Activated CD4-positive, alpha-beta T cell treated with anti-CD3 and anti-CD28 coated beads, Interleukin-2, amount 50 U/mL, for 16 hours (primary cell): Measurements from ENCODE around the gene MFAP5.
A peak's percentile ranks its signal among the peaks of the same experiment; 100 is the strongest.
"Not testable (repeated sequence)": the region's sequence is repeated elsewhere in the genome, so short reads cannot be mapped to it uniquely, and the experiment has no call there.

Source experiments
- DNase-seq: peaks from one replicate; pipeline ENCODE4 v3.0.0-alpha.2; 2020

MFAP5 gene

DNA sequence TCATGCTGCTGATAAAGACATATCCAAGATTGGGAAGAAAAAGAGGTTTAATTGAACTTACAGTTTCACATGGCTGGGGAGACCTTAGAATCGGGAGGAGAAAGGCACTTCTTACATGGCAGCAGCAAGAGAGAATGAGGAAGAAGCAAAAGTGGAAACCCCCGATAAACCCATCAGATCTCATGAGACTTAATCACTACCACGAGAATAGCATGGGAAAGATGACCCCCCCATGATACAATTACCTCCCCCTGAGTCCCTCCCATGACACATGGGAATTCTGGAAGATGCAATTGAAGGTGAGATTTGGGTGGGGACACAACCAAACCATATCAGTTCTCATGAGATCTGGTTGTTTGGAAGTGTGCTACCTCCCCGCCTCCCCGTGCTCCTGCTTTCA lies 9.8 kb upstream of the MFAP5 start:
- DNase-seq: no peak

DNA sequence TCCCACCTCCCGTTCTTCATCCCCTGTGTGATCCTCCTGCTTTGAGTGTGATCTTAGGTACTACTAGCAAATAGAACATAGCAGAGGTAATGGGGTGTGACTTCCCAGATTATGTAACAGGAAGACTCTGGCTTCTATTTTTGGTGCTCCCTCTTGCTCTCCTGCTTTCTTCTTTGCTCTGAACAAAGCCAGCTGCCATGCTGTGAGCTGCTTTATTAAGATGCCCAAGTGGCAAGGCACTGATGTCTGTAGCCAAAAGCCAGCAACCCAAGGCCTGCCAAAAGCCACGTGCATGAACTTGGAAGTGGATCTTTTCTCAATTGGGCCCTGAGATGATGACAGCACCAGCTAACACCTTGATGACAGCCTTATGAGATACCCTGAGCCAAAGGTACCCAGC lies 5.8 kb upstream of the MFAP5 start:
- DNase-seq: no peak

DNA sequence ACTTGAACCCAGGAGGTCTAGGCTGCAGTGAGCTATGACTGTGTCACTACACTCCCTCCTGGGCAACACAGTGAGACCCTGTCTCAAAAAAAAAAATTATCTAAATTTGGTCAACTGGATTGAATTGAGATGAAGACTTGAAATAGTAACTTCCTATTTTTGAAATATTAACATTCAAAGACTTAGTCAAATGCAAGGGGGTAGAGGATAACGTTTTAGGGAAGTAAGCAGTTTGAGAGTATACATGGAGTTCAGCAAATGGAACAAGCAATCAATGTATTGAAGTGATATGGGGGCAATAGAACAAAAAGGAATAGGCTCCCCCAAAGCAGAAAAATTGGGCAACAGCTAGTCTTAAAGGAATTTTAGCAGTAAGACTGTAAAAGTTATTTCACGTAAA lies 4.6 kb upstream of the MFAP5 start:
- DNase-seq: no peak

DNA sequence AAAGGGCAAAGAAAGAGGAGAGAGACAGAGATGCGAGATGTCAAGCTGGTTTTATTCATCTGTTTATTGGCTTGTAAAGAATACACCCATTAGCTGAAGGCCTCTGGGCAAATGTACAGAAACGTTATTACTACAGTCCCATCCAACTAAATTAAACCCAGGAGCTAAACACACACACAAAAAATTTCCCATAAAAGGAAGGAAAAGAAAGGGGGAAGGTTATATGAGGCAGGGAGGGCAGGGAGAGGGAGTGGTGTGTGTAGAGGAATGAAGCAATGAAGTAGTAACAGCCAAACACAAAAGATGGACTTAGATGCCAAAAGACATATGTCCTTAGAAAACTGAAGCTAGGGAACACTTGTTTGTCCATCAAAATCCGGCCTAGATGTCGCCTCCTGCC lies 3.1 kb upstream of the MFAP5 start:
- DNase-seq: no peak

DNA sequence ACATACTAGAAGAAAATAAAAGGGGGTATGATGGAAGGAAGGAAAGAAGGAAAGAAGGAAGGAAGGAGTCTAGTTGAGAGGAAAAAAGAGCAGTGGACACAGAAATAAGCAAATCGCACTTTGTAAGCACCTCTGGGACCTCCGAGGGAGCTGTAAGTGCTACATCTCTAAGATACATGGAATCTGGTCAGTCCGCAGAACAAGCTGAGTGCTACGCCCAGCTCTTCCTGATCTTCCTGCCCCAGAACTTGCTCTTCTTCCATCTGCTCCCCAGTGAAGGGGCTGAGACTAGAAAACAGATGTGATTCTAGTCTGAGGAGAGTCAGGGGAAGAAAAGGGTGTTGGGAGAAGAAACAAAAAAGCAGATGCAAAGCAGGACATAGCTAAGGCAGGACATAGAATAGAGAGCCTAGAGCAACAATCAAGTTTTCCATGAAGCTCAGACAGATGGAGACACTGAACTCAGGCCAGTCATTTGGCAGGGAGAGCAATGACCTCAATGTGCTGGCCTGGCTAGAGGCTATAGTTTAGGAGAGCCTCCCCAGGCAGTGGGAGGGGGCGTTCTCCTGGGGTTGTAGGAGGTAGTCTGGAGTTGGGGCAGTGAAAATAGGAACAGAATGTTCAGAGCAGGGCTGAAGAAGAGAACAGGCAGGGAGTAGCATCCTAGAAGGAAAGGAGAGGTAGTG lies 1.7 kb upstream of the MFAP5 start:
- DNase-seq: no peak

DNA sequence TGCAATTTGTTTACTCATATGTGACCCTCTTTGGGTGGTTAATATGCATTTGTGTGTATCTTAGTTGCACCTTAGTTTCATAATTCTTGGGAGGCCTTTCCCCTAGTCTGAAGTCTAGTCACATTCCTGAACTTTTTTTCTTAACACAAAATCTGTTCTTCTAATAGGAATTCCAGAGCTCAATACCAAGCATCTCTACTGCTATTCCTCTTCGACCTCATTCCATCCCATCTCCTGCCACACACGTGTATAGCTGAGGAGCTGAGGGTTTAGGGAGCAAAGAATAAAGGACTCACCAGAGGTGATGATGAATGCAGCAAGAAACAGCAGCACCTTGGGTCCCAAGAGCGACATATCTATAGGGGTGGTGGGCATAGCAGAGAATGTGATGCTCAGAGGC lies 875 bp downstream of the MFAP5 start:
- no peak for DNase-seq

DNA sequence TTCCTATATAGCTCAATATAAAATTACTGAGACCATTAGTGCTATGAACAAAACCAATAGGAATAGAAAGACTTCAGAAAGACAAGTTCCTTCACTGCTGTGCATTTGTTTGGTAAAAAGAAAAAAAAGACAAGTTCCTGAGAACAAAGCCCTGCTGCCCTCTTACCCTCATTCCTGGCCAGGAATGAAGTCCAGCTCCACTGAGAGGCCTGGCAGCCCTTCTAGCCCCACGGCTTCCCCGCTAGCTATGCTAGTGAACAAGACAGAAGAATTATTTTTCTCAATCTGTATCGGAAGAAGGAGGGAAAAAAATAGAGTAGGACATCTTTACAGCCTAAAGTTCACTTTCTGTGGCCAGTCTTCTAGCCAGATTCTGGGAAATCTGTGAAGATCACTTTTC lies 1.6 kb downstream of the MFAP5 start:
- no peak for DNase-seq

DNA sequence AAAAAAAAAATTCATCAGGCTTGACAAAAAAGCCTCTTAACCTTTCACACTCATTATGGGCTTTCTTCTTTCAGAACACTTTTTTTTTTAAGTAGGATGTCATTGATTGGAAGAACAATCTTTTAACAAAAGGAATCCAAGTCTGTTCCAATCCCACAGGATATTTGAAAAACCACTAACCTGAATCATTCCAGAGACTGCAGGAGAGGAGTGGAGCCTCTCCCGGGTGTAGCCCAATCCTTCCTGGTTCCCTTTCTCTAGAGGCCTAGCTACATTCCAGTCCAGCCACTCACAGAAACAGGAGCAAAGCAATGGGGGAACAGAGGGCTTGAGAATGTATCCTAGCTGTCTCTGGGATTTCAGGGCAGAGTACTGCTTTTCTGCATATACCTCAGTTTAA lies 4.3 kb downstream of the MFAP5 start:
- no peak for DNase-seq

DNA sequence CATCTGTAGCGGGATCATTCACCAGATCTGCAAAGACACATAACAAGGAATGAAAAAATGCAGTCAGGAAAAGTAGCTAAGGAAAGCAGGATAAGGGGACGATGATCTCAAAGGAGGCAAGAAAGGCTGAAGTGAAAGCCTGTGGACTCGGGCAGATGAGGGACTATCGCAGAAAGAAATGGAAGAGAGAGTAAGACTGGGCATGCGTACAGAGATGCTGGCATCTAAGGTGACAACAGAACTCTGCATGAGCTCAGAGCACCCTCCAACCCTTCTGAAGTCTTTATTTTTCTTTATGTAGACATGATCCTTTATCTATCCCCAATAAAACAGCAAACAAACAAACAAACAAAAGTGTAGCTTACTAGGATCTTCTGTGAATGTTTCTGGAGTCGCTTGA lies 7.2 kb downstream of the MFAP5 start:
- no peak for DNase-seq

DNA sequence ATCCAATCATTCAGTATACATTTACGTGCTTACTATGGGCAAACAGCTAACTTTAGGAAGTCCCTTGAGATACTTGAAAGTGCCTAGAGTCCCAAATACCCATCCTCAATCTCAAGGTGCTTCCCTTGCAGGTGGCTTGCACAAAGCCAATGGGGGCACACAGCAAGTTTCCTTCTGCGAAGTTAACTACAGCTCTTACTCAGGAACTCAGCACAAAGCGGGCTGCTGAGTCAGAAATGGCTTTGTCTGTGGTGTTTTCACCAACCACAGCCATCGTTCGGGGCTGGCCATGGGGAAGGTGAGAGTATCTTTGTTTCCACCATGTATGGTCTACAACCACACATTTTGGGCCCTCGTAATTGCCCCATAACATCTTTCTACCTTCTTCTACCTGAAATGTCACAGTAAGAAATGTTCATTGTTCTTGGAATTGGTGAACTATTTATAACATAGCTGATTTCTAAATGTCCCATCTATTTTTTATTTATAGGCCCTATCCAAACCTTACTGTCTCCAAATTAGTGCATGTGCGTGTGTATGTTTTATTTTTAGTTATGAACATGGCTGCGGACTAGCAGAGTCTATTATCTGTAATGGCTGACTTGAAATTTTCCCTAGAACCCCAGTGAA lies 13.9 kb downstream of the MFAP5 start:
- DNase-seq: peak; percentile 90

DNA sequence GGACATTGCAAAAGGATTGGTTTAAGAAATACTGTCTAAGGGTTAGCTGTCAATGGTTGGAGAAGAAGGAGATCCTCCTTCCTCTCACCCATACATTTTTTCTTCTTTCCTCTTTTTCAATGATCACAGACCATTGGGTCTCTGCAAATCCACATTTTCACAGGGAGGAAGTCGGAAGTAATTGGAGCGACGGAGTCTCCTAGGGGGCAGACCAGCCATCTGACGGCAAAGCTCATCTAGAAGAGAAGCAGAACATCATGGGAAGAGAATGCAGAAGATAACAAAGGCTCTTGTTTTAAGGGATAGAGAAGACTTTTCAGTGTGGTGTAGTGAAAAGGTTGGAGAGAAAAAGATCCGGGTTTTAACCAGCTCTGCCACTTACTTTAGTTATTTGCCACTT lies 14.7 kb downstream of the MFAP5 start:
- no peak for DNase-seq

DNA sequence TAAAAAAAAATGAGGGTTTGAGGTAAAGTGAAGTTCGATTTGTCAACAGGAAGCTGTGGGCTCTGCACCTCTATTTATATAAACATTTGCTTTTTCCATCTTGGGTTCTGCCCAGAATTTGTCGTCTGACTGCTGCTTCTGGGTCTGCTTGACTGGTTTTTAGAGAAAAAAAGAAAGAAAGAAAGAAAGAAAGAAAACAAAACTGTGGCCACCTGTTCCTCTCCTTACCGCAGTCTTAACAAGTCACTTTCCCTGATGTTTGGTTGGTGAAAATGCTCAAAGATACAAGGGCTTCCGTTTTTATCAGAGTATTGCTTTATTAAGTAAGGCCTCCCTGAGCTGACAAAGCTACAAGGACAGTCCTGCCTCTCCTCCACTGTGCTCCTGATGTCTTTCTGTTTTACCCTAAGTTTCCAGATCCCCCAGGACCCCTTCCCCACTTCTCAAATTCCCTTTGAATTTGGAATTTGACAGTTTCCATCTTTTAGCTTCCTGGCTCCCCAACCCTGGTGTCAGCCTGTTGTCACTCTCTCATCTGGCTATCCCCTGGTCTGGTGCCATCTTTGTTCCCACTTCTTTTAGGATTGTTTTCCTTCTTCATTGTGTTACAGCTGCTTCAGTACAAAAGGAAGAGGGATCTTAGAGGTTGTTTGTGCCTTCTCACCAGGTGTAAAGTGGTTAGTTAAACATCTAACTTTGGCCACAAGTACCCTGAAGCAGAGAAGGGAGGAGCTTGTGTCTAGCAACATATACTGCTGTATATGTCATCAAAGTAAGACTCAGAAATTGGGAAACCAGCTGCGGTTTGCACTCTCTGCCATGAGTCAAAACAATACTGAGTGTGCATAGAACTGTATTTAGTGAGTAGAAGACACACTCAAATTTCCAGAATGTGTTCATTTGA lies 18.0 kb downstream of the MFAP5 start:
- peak; percentile 82 for DNase-seq

DNA sequence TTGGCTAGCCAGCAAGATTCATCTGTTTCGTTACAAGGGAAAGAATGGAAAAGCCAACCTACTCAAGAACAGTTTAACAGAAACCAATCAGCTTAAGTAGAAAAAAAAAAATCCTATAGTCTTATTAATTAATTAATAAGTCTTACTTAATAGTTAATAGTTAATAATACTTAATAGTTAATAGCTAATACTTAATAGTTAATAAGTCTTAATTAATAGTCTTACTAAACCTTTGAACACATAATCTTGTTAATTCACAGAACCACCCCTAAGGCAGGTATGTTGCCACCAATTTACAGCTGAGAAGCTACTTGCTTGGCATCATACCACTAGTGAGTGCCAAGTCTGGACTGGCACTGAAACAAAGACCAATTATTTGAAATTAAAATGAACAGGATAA lies 19.9 kb downstream of the MFAP5 start:
- DNase-seq: no peak

DNA sequence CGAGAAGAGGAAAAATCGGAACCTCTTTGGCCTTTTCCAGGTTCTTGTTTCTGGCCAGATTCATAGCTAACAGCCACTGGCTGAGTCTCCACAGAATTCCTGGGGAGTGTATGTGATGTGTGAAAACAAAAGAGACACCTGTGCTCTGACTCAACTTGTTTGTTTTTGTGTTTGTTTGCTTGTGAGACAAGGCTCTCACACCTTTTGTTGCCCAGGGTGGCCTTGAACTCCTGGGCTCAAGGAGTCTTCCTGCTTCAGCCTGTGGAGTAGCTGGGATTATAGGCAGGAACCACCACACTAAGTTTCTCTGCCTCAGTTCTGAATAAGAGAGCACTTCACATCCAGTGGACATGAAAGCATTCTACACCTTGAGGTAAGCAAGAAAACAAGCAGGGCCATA lies 22.7 kb downstream of the MFAP5 start:
- DNase-seq: no peak

DNA sequence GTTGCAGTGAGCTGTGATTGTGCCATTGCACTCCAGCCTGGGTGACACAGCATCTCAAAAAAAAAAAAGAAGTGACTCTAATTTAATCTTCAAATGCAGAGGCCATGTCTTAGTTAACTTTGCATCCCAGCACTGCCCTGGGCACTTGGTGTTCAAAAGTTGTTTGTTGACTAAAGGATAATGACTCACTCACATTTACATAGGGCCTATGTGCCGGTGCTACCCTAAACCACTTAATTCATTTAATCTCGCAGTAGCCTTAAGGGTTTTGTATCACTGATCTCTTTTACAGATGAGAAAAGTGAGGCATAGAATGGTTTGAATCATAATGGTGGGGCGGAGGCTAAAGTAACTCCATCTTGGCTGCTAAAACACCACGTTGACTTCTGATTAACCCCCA lies 23.7 kb downstream of the MFAP5 start:
- no peak for DNase-seq

DNA sequence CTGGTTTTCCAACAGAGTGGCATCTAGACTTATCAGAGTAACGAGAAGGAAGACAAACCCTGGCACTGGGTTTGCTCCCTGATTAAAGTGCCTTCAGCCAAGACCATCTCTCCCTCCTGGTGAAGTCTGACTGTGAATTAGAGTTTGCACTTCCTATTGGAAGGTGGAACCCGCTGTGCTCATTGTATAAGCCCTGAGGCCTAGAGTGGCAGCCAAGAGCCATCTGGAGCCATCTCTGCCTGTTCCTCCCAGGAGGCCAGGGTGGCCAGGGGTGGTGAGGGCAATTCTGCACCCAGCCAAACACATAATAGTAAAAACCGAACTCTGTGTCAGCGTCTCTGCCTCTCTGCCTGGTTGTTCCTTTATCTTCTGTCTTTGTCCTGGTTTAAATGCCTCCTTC lies 25.0 kb downstream of the MFAP5 start:
- no peak for DNase-seq

DNA sequence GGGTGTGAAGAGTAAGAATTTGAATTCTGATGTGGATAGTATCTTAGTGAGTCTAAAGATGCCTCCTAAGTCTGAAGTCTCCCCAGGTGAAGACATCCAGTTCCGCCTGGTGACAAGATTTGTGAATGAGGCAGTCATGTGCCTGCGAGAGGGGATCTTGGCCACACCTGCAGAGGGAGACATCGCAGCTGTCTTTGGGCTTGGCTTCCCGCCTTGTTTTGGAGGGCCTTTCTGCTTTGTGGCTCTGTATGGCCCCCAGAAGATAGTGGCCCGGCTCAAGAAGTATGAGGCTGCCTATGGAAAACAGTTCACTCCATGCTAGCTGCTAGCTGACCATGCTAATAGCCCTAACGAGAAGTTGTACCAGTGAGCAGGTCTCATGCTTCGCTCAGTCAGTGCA lies 25.4 kb downstream of the MFAP5 start:
- DNase-seq: no peak

DNA sequence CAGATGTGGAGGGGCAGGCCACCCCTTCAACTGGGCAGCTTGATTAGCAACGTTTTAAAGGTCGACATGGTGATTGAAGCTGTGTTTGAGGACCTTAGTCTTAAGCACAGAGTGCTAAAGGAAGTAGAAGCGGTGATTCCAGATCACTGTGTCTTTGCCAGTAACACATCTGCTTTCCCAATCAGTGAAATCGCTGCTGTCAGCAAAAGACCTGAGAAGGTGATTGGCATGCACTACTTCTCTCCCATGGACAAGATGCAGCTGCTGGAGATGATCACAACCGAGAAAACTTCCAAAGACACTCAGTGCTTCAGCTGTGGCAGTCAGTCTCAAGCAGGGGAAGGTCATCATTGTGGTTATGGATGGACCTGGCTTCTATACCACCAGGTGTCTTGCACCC lies 26.0 kb downstream of the MFAP5 start:
- DNase-seq: no peak

DNA sequence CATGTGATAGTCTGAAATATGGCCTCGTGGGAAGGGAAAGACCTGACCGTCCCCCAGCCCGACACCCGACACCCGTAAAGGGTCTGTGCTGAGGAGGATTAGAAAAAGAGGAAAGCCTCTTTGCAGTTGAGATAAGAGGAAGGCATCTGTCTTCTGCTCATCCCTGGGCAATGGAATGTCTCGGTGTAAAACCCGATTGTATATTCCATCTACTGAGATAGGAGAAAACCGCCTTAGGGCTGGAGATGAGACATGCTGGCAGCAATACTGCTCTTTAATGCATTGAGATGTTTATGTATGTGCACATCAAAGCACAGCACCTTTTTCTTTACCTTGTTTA lies 26.6 kb downstream of the MFAP5 start:
- DNase-seq: not testable (repeated sequence)

DNA sequence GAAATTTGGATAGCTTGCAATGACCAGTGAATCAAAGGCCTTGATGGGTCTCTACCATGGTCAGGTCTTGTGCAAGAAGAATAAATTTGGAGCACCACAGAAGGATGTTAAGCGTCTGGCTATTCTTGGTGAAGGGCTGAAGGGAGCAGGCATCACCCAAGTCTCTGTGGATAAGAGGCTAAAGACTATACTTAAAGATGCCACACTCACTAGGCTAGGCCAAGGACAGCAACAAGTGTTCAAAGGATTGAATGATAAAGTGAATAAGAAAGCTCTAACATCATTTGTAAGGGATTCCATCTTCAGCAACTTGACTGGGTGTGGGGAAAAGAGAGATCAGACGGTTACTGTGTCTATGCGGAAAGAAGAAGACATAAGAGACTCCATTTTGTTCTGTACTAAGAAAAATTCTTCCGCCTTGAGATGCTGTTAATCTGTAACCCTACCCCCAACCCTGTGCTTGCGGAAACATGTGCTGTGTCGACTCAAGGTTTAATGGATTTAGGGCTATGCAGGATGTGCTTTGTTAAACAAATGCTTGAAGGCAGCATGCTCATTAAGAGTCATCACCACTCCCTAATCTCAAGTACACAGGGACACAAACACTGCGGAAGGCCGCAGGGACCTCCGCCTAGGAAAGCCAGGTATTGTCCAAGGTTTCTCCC lies 27.2 kb downstream of the MFAP5 start:
- DNase-seq: not testable (repeated sequence)

DNA sequence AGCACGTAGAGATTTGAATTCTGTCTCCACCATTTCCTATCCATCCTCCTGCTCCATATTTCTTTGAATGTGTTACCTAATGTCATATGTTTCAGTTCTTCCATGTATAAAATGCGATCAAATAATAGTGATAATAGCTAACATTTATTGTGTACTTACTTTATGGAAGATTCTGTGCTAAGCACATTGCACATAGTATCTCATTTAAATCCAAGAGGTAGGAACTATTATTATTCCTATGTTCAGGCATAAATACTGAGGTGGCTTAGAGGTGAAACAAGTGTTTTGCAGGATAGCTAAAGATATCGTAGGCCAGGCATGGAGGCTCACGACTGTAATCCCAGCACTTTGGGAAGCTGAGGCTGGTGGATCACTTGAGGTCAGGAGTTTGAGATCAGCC lies 32.5 kb downstream of the MFAP5 start:
- DNase-seq: no peak

DNA sequence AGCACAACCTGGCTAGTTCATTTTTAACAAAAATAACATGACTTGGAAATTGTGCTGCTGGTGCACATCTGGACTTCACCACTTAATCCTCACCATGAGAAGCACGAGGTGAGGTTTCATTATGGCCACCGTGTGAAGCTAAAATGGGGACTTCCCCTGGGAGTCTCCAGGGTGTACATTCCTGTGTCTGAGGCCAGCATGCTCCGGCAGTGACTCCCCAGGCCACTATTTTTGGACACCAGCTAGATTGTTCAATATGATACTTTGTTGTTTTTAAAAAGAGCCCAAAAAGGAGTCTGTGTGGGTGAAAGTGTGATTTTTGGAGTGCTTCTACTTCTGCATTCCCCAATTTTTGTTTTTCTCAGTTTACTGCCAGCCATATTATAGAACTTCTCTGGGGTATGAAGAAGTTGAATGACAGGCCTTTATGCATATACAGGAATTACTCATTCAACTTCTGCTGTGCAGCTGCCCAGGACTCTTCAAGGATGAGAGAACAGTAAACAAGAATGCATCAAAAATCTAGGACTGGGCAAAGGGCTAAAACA lies 33.1 kb downstream of the MFAP5 start:
- no peak for DNase-seq

DNA sequence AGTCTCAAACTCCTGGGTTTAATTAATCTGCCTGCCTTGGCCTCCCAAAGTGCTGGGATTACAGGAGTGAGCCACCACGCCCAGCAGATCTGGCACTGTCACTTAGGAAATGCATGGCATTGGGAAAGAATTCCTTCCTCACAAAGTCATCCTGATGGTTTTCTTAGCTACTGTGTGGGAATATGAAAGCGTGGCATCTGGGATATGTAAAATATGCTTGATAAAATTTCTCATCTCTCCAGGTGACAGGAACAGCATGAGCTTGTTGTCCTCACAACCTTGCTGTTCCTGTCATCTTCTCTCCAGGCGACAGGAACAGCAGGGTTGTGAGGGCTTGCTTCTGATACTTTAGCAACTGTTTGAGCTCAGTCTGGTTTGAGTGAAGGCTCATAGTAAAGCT lies 33.9 kb downstream of the MFAP5 start:
- no peak for DNase-seq
